Panc1 (cell line): ENCODE results near the gene PPIB. TPM values are rescaled to one million over a fixed set of nuclear protein-coding genes. Genes with fewer than 3 reads are reported as not detected.

Experiments
- ATAC-seq: fragments of 200-7000 bp; cut with Tn5 transposase; 2 replicates; pipeline ENCODE4 v1.9.1; 2020; ENCODE audit warnings: mild to moderate bottlenecking, moderate library complexity
- BruUV-seq: library from RNA; stranded (reverse); fragments of 400-500 nt; replicated peaks from 2 replicates; lab custom pipeline; 2021; lab: Mats Ljungman, UMichigan
- CTCF ChIA-PET: fragments of 300-600 bp; sonication (Branson Sonifier 250); formaldehyde crosslinking; loops from one replicate; lab custom pipeline; 2022; ENCODE audit warnings: antibody characterized with exemption; lab: Charles Lee
- POLR2A ChIA-PET: fragments of 300-600 bp; sonication (Branson Sonifier 250); formaldehyde crosslinking; loops from one replicate; lab custom pipeline; 2022; ENCODE audit warnings: antibody characterized with exemption; lab: Charles Lee
- DNase-seq: peaks from one replicate; pipeline ENCODE4 v3.0.0-alpha.2; 2010; ENCODE audit warnings: low read depth, low spot score
- H3K27ac ChIP-seq: 2 replicates; pipeline ENCODE4 v1.5.1; 2011; ENCODE audit warnings: mild to moderate bottlenecking, low read length, inconsistent platforms
- H3K27me3 ChIP-seq: fragments of 200-500 bp; sonication (Bioruptor generic); 2 replicates; pipeline ENCODE4 v1.6.0; 2014; ENCODE audit warnings: low read length, inconsistent platforms; ENCODE audit not compliant: control insufficient read depth, insufficient read depth
- H3K36me3 ChIP-seq: fragments of 200-500 bp; sonication (Bioruptor generic); 2 replicates; pipeline ENCODE4 v1.5.1; 2014; ENCODE audit warnings: inconsistent platforms, mild to moderate bottlenecking, low read length, moderate library complexity; ENCODE audit not compliant: control insufficient read depth, insufficient read depth
- H3K4me1 ChIP-seq: 2 replicates; pipeline ENCODE4 v1.5.1; 2011; ENCODE audit warnings: inconsistent platforms, mild to moderate bottlenecking, low read length, moderate library complexity; ENCODE audit not compliant: control insufficient read depth, insufficient read depth
- H3K4me3 ChIP-seq, 2 experiments: 2 replicates each; pipeline ENCODE4 v1.5.1; 2011 to 2012; ENCODE audit warnings: low read depth in 2 of 2, low read length in 2 of 2, mild to moderate bottlenecking in 2 of 2, inconsistent platforms in 1 of 2, moderate library complexity in 1 of 2
- H3K9me3 ChIP-seq: fragments of 200-500 bp; sonication (Bioruptor generic); 2 replicates; pipeline ENCODE4 v1.5.1; 2014; ENCODE audit warnings: low read depth, mild to moderate bottlenecking, inconsistent platforms, low read length, moderate library complexity; ENCODE audit not compliant: control insufficient read depth, insufficient read depth
- POLR2AphosphoS5 ChIP-seq: IDR thresholded peaks from 2 replicates; pipeline ENCODE4 v1.6.1; 2012; ENCODE audit warnings: mild to moderate bottlenecking, low read depth, low read length, moderate library complexity
- REST ChIP-seq, 2 experiments: IDR thresholded peaks; 2 replicates each; pipeline ENCODE4 v1.6.1; 2011 to 2012; ENCODE audit warnings: low read depth in 2 of 2, control low read depth in 1 of 2, low read length in 1 of 2, mild to moderate bottlenecking in 1 of 2, moderate library complexity in 1 of 2; ENCODE audit not compliant: insufficient read depth in 1 of 2
- SIN3A ChIP-seq: IDR thresholded peaks from 2 replicates; pipeline ENCODE4 v1.6.1; 2012; ENCODE audit warnings: low read depth, mild to moderate bottlenecking, low read length, moderate library complexity, borderline replicate concordance; ENCODE audit not compliant: insufficient read depth
- TCF7L2 ChIP-seq: IDR thresholded peaks from 2 replicates; pipeline ENCODE4 v1.6.1; 2011; ENCODE audit warnings: mild to moderate bottlenecking, low read depth, low read length, inconsistent platforms
- in situ Hi-C: cut with HindIII; loops from 2 replicates; pipeline ENCODE4 v1.10.0; 2016; ENCODE audit warnings: low sequenced_read_pairs, low pct_unique_long_range_greater_than_20kb
- intact Hi-C: fragments of 100-400 bp; cut with micrococcal nuclease; formaldehyde crosslinking; loops from one replicate; pipeline ENCODE4 v1.10.0; 2022; ENCODE audit not compliant: unreplicated experiment
- total RNA-seq: library from RNA; stranded (reverse); gene quantifications from one replicate; pipeline ENCODE4 v1.2.1, GENCODE V29; 2021; ENCODE audit not compliant: unreplicated experiment
- TF ChIP-seq, protein P1 (sequence below): fragments of 450-650 bp; IDR thresholded peaks from 2 replicates; pipeline ENCODE4 v1.5.1; 2017; ENCODE audit warnings: mild to moderate bottlenecking

Gene PPIB
- total RNA-seq, 1 experiment from 2014 or later = 407 TPM

GRCh38 chr15:64205202-64205601 is 42.4 kb upstream of the PPIB start:
- no TSS peak for BruUV-seq
- CTCF ChIA-PET = interaction anchor here (0.7 kb wide), 1 partner anchor 256 kb away, joined by 3 read pairs; no protein-coding TSS in a partner anchor

DNA sequence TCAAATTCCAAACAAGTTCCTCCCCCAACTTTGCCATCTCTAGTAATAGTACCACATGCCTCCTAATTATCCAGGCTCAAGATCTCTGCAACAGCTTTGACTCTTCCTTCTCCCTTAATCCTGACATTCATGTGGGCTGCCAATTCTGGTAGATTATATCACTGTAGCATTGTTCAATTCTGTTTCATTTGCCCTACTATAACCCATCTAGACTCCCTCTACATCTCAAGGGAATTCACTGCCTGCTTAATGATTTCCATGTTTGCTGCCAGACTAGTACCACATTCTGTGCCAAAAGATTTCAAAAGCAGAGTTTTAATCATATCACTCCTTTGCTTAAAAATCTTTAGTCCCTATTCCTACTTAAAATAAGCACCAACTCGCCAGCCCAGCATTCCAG is 34.6 kb upstream of the PPIB start:
- H3K9me3 ChIP-seq = no peaks in the 10 kb centered on the region

More at GRCh38 chr15:64205202-64205601, 42.4 kb upstream of the PPIB start:
- H3K27ac ChIP-seq = no peak overlapping the region
- in situ Hi-C loops = no loop called here
- peaks cover 3% of the 10 kb centered on the region; the same call in 1 of the 2 replicates for H3K36me3 ChIP-seq
- no peak for ATAC-seq
- no peaks in the 10 kb centered on the region for H3K9me3 ChIP-seq
- POLR2A ChIA-PET = interaction anchor here (0.6 kb wide), 1 partner anchor 223 kb away, joined by 17 read pairs; no protein-coding TSS in a partner anchor
- intact Hi-C loops = no loop called here
- no peak overlapping the region for H3K4me3 ChIP-seq
- no peaks in the 10 kb centered on the region for H3K27me3 ChIP-seq
- H3K4me1 ChIP-seq = no peaks in the 10 kb centered on the region
- DNase-seq = no peak
- TF ChIP-seq SIN3A (no peak), TCF7L2 (no peak), POLR2AphosphoS5 (no peak), REST (IDR thresholded peaks at IDR 0.05; ENCODE audit: insufficient read depth in 1 of 2, low read depth in 2 of 2, low read length in 1 of 2) (no peak)
- TF ChIP-seq, protein P1, sequence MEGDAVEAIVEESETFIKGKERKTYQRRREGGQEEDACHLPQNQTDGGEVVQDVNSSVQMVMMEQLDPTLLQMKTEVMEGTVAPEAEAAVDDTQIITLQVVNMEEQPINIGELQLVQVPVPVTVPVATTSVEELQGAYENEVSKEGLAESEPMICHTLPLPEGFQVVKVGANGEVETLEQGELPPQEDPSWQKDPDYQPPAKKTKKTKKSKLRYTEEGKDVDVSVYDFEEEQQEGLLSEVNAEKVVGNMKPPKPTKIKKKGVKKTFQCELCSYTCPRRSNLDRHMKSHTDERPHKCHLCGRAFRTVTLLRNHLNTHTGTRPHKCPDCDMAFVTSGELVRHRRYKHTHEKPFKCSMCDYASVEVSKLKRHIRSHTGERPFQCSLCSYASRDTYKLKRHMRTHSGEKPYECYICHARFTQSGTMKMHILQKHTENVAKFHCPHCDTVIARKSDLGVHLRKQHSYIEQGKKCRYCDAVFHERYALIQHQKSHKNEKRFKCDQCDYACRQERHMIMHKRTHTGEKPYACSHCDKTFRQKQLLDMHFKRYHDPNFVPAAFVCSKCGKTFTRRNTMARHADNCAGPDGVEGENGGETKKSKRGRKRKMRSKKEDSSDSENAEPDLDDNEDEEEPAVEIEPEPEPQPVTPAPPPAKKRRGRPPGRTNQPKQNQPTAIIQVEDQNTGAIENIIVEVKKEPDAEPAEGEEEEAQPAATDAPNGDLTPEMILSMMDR = no peak

More for the DNA sequence above, 34.6 kb upstream of the PPIB start:
- no TSS peak for BruUV-seq
- in situ Hi-C loops = no loop called here
- no peak overlapping the region for H3K4me3 ChIP-seq
- H3K4me1 ChIP-seq = no peaks in the 10 kb centered on the region
- intact Hi-C loops = no loop called here
- no peak for ATAC-seq
- POLR2A ChIA-PET = no interaction called here
- no peak for DNase-seq
- H3K27me3 ChIP-seq = no peaks in the 10 kb centered on the region
- TF ChIP-seq SIN3A (no peak), TCF7L2 (no peak), POLR2AphosphoS5 (no peak), REST (IDR thresholded peaks at IDR 0.05; ENCODE audit: insufficient read depth in 1 of 2, low read depth in 2 of 2, low read length in 1 of 2) (no peak)
- TF ChIP-seq, protein P1 = no peak
- H3K27ac ChIP-seq = no peak overlapping the region
- CTCF ChIA-PET = no interaction called here
- no peaks in the 10 kb centered on the region for H3K36me3 ChIP-seq
